ES-I3 (cell line): Measurements from ENCODE around the gene REPS2.

ENCODE experiments used
- H3K36me3 ChIP-seq: 2 replicates; pipeline ENCODE4 v1.6.1; 2013; ENCODE audit warnings: mild to moderate bottlenecking, low read length, control low read depth, moderate library complexity; ENCODE audit not compliant: insufficient read depth
- H3K4me1 ChIP-seq: 2 replicates; pipeline ENCODE4 v1.6.1; 2013; ENCODE audit warnings: mild to moderate bottlenecking, control low read depth, low read length; ENCODE audit not compliant: insufficient read depth
- H3K9ac ChIP-seq: 2 replicates; pipeline ENCODE4 v1.6.1; 2013; ENCODE audit warnings: low read depth, mild to moderate bottlenecking, low read length, moderate library complexity
- H3K9me3 ChIP-seq: 2 replicates; pipeline ENCODE4 v1.6.1; 2013; ENCODE audit warnings: mild to moderate bottlenecking, low read length, moderate library complexity; ENCODE audit not compliant: control insufficient read depth, insufficient read depth

REPS2 gene

GRCh38 chrX:16946361-16946964 lies at the start of gene REPS2:
Gene REPS2 (plus strand): TSS chrX:16946658. CDS start chrX:16946862, 204 bp downstream.
- H3K36me3 ChIP-seq, result no peaks in the 10 kb centered on the region
- H3K9ac ChIP-seq, result peak within 1 kb of the TSS; percentile 82
- H3K9me3 ChIP-seq, result no peaks in the 10 kb centered on the region
- no peaks in the 10 kb centered on the region; the same call in 1 of the 2 replicates for H3K4me1 ChIP-seq

GRCh38 chrX:16897445-16897844 lies 49.0 kb upstream of the REPS2 start:
- H3K4me1 ChIP-seq, result no peaks in the 10 kb centered on the region
- H3K9me3 ChIP-seq, result no peaks in the 10 kb centered on the region
- H3K36me3 ChIP-seq, result no peaks in the 10 kb centered on the region
- H3K9ac ChIP-seq, result no peak overlapping the region

- no peaks in the 10 kb centered on the region for H3K4me1 ChIP-seq
- H3K36me3 ChIP-seq, result no peaks in the 10 kb centered on the region
- no peaks in the 10 kb centered on the region for H3K9me3 ChIP-seq
- H3K9ac ChIP-seq, result no peak overlapping the region
Measured at GRCh38 chrX:16903274-16904022, 43.0 kb upstream of the REPS2 start.

- H3K9me3 ChIP-seq, result no peaks in the 10 kb centered on the region
- H3K36me3 ChIP-seq, result no peaks in the 10 kb centered on the region
- H3K9ac ChIP-seq, result no peak overlapping the region
- no peaks in the 10 kb centered on the region for H3K4me1 ChIP-seq
Measured at GRCh38 chrX:16910376-16910775, 36.1 kb upstream of the REPS2 start.

- Histone ChIP-seq H3K9ac (no peak overlapping the region), H3K36me3 (no peaks in the 10 kb centered on the region), H3K9me3 (no peaks in the 10 kb centered on the region), H3K4me1 (peaks cover 7% of the 10 kb centered on the region; the same call in 1 of the 2 replicates)
Measured at GRCh38 chrX:16914058-16914457, 32.4 kb upstream of the REPS2 start.

- H3K9me3 ChIP-seq, result no peaks in the 10 kb centered on the region
- no peaks in the 10 kb centered on the region for H3K36me3 ChIP-seq
- H3K4me1 ChIP-seq, result peaks cover 7% of the 10 kb centered on the region; the same call in 1 of the 2 replicates
- H3K9ac ChIP-seq, result no peak overlapping the region
Measured at GRCh38 chrX:16916561-16916960, 29.9 kb upstream of the REPS2 start.

GRCh38 chrX:16917120-16917519 lies 29.3 kb upstream of the REPS2 start:
- Histone ChIP-seq H3K36me3 (no peaks in the 10 kb centered on the region), H3K9ac (no peak overlapping the region), H3K9me3 (no peaks in the 10 kb centered on the region), H3K4me1 (peaks cover 7% of the 10 kb centered on the region; the same call in 1 of the 2 replicates)

GRCh38 chrX:16918979-16919378 lies 27.5 kb upstream of the REPS2 start:
- Histone ChIP-seq H3K4me1 (peaks cover 10% of the 10 kb centered on the region), H3K9me3 (no peaks in the 10 kb centered on the region), H3K36me3 (no peaks in the 10 kb centered on the region), H3K9ac (no peak overlapping the region)

- Histone ChIP-seq H3K9me3 (no peaks in the 10 kb centered on the region), H3K36me3 (no peaks in the 10 kb centered on the region), H3K9ac (no peak overlapping the region), H3K4me1 (peaks cover 12% of the 10 kb centered on the region)
Measured at GRCh38 chrX:16920075-16920474, 26.4 kb upstream of the REPS2 start.

GRCh38 chrX:16923157-16923556 lies 23.3 kb upstream of the REPS2 start:
- Histone ChIP-seq H3K4me1 (peaks cover 5% of the 10 kb centered on the region), H3K36me3 (no peaks in the 10 kb centered on the region), H3K9me3 (no peaks in the 10 kb centered on the region), H3K9ac (no peak overlapping the region)

- H3K36me3 ChIP-seq, result no peaks in the 10 kb centered on the region
- peaks cover 6% of the 10 kb centered on the region for H3K4me1 ChIP-seq
- no peaks in the 10 kb centered on the region for H3K9me3 ChIP-seq
- no peak overlapping the region for H3K9ac ChIP-seq
Measured at GRCh38 chrX:16924631-16925480, 21.6 kb upstream of the REPS2 start.

GRCh38 chrX:16930392-16930791 lies 16.1 kb upstream of the REPS2 start:
- Histone ChIP-seq H3K9ac (no peak overlapping the region), H3K36me3 (no peaks in the 10 kb centered on the region), H3K9me3 (no peaks in the 10 kb centered on the region), H3K4me1 (peaks cover 24% of the 10 kb centered on the region)

GRCh38 chrX:16931371-16931770 lies 15.1 kb upstream of the REPS2 start:
- no peaks in the 10 kb centered on the region for H3K36me3 ChIP-seq
- no peaks in the 10 kb centered on the region for H3K9me3 ChIP-seq
- H3K4me1 ChIP-seq, result peaks cover 24% of the 10 kb centered on the region
- no peak overlapping the region for H3K9ac ChIP-seq

GRCh38 chrX:16931855-16932575 lies 14.4 kb upstream of the REPS2 start:
- Histone ChIP-seq H3K9me3 (no peaks in the 10 kb centered on the region), H3K36me3 (no peaks in the 10 kb centered on the region), H3K4me1 (peaks cover 24% of the 10 kb centered on the region), H3K9ac (no peak overlapping the region)
